HG02623 (cell line): ENCODE results near the gene ADCY9.

Experiments
- ATAC-seq: cut with Tn5 transposase; IDR thresholded peaks from one replicate; pipeline ENCODE4 v1.9.1; 2021; ENCODE audit warnings: moderate library complexity; ENCODE audit not compliant: unreplicated experiment

The ADCY9 gene

GRCh38 chr16:4123616-4124300 lies 7.5 kb upstream of the ADCY9 start:
- no peak for ATAC-seq

GRCh38 chr16:4120176-4120575 lies 3.9 kb upstream of the ADCY9 start:
- ATAC-seq, result no peak

GRCh38 chr16:4117250-4117578 lies 972 bp upstream of the ADCY9 start:
- no peak for ATAC-seq

GRCh38 chr16:4115949-4116318 lies 308 bp downstream of the ADCY9 start:
- ATAC-seq, result peak; percentile 18

GRCh38 chr16:4115209-4115948 lies 863 bp downstream of the ADCY9 start:
- ATAC-seq, result no peak

- ATAC-seq, result no peak
Observed at GRCh38 chr16:4114257-4115208, 1.7 kb downstream of the ADCY9 start.

- ATAC-seq, result no peak
Observed at GRCh38 chr16:4113358-4114256, 2.6 kb downstream of the ADCY9 start.

- ATAC-seq, result no peak
Observed at GRCh38 chr16:4111748-4112696, 4.2 kb downstream of the ADCY9 start.

GRCh38 chr16:4110680-4111079 lies 5.6 kb downstream of the ADCY9 start:
- no peak for ATAC-seq

- ATAC-seq, result no peak
Observed at GRCh38 chr16:4110065-4110464, 6.2 kb downstream of the ADCY9 start.

GRCh38 chr16:4109250-4109736 lies 6.9 kb downstream of the ADCY9 start:
- no peak for ATAC-seq

GRCh38 chr16:4106516-4106915 lies 9.7 kb downstream of the ADCY9 start:
- no peak for ATAC-seq

- ATAC-seq, result no peak
Observed at GRCh38 chr16:4105848-4106247, 10.4 kb downstream of the ADCY9 start.

GRCh38 chr16:4103745-4104144 lies 12.5 kb downstream of the ADCY9 start:
- no peak for ATAC-seq

GRCh38 chr16:4101421-4102219 lies 14.6 kb downstream of the ADCY9 start:
- no peak for ATAC-seq

GRCh38 chr16:4098501-4098900 lies 17.7 kb downstream of the ADCY9 start:
- ATAC-seq, result no peak

GRCh38 chr16:4097826-4098240 lies 18.4 kb downstream of the ADCY9 start:
- ATAC-seq, result no peak

- no peak for ATAC-seq
Observed at GRCh38 chr16:4096509-4096908, 19.7 kb downstream of the ADCY9 start.
